Endothelial cell of umbilical vein (primary cell): ENCODE measurements around the gene MARCHF9. TPM values are rescaled to one million over a fixed set of nuclear protein-coding genes. Genes with fewer than 3 reads are reported as not detected.
A peak's percentile ranks its signal among the peaks of the same experiment; 100 is the strongest.

Experiments used
- BruUV-seq: library from RNA; stranded (reverse); fragments of 400-500 nt; replicated peaks from 2 replicates; lab custom pipeline; 2021; lab: Mats Ljungman, UMichigan
- CTCF ChIA-PET: fragments of 300-600, 350-600 bp; sonication (Branson Sonifier 250); formaldehyde crosslinking; loops from one replicate; lab custom pipeline; 2021; ENCODE audit warnings: antibody characterized with exemption, inconsistent platforms; lab: Charles Lee
- POLR2A ChIA-PET: fragments of 300-600, 350-600 bp; sonication (Branson Sonifier 250); formaldehyde crosslinking; loops from one replicate; lab custom pipeline; 2021; ENCODE audit warnings: antibody characterized with exemption, inconsistent platforms; lab: Charles Lee
- DNase-seq: peaks from one replicate; pipeline ENCODE4 v3.0.0-alpha.2; 2011; ENCODE audit warnings: low read depth, low spot score
- FAIRE-seq: peaks from 2 replicates; lab custom pipeline; 2011; peaks lifted over from hg19 to GRCh38; lab: Jason Lieb, UNC
- H2AFZ ChIP-seq: 2 replicates; pipeline ENCODE4 v1.6.0; 2012; ENCODE audit warnings: low read depth, low read length, control low read depth, inconsistent platforms
- H3K27ac ChIP-seq: 2 replicates; pipeline ENCODE4 v1.5.1; 2011; ENCODE audit warnings: low read depth, mild to moderate bottlenecking, control low read depth, low read length, moderate library complexity; ENCODE audit not compliant: insufficient read depth
- H3K27me3 ChIP-seq, 2 experiments: 2 replicates each; pipeline versions ENCODE4 v1.6.0 to v1.6.1; 2011; ENCODE audit warnings: low read length in 2 of 2, mixed read lengths in 1 of 2; ENCODE audit not compliant: control insufficient read depth in 2 of 2, insufficient read depth in 2 of 2
- H3K36me3 ChIP-seq, 2 experiments: 2 replicates in 1 of 2; 3 replicates in 1 of 2; pipeline ENCODE4 v1.5.1; 2011; ENCODE audit warnings: low read length in 2 of 2, mild to moderate bottlenecking in 1 of 2, moderate library complexity in 1 of 2; ENCODE audit not compliant: control insufficient read depth in 2 of 2, insufficient read depth in 2 of 2; ENCODE audit errors: extremely low read depth in 1 of 2
- H3K4me1 ChIP-seq: 3 replicates; pipeline ENCODE4 v1.5.1; 2011; ENCODE audit warnings: mild to moderate bottlenecking, low read length; ENCODE audit not compliant: control insufficient read depth, insufficient read depth; ENCODE audit errors: extremely low read depth
- H3K4me2 ChIP-seq: 2 replicates; pipeline ENCODE4 v1.6.1; 2011; ENCODE audit warnings: low read length, control low read depth, mixed read lengths; ENCODE audit not compliant: insufficient read depth
- H3K4me3 ChIP-seq, 3 experiments: fragments of 200-600 bp in 1 of 3; sonication (generic), shearing (Covaris generic) in 1 of 3; replicated peaks in 1 of 3; 2 replicates each; pipeline ENCODE4 v1.5.1; 2011 to 2016; ENCODE audit warnings: control low read depth in 3 of 3, low read length in 3 of 3, mild to moderate bottlenecking in 2 of 3, inconsistent platforms in 1 of 3, low read depth in 1 of 3, moderate library complexity in 1 of 3; ENCODE audit not compliant: insufficient read depth in 1 of 3
- H3K79me2 ChIP-seq: 2 replicates; pipeline ENCODE4 v1.6.0; 2012; ENCODE audit warnings: low read length, inconsistent platforms; ENCODE audit not compliant: control insufficient read depth, insufficient read depth
- H3K9ac ChIP-seq: replicated peaks from 2 replicates; pipeline ENCODE3; 2011; ENCODE audit warnings: low read length, control low read depth; ENCODE audit not compliant: insufficient read depth; ENCODE audit errors: extremely low read depth
- H3K9me1 ChIP-seq: replicated peaks from 3 replicates; pipeline ENCODE4 v1.6.0; 2011; ENCODE audit warnings: mild to moderate bottlenecking, low read length; ENCODE audit not compliant: control insufficient read depth, insufficient read depth; ENCODE audit errors: extremely low read depth
- H3K9me3 ChIP-seq: replicated peaks from 2 replicates; pipeline ENCODE4 v1.5.1; 2012; ENCODE audit warnings: low read length, inconsistent platforms; ENCODE audit not compliant: control insufficient read depth, insufficient read depth
- H4K20me1 ChIP-seq: replicated peaks from 2 replicates; pipeline ENCODE3; 2011; ENCODE audit warnings: mild to moderate bottlenecking, low read length; ENCODE audit not compliant: control insufficient read depth, insufficient read depth; ENCODE audit errors: extremely low read depth
- CTCF ChIP-seq, 2 donors: IDR thresholded peaks; 1 replicate in 1 of 2; 2 replicates in 1 of 2; pipeline ENCODE4 v1.5.1; 2011; ENCODE audit warnings: low read length in 2 of 2, mild to moderate bottlenecking in 2 of 2, moderate library complexity in 2 of 2, control low read depth in 1 of 2, inconsistent platforms in 1 of 2, low read depth in 1 of 2; ENCODE audit not compliant: insufficient read depth in 1 of 2; ENCODE audit errors: extremely low read depth in 1 of 2
- FOS ChIP-seq: IDR thresholded peaks from 2 replicates; pipeline ENCODE4 v1.6.1; 2011; ENCODE audit warnings: mild to moderate bottlenecking, low read length, moderate library complexity, borderline replicate concordance; ENCODE audit not compliant: insufficient read depth
- JUN ChIP-seq: IDR thresholded peaks from 2 replicates; pipeline ENCODE4 v1.6.1; 2011; ENCODE audit warnings: borderline replicate concordance, low read depth; ENCODE audit not compliant: insufficient read length, insufficient read depth
- MYC ChIP-seq: IDR thresholded peaks from one replicate; pipeline ENCODE4 v1.6.1; 2011; ENCODE audit warnings: mild to moderate bottlenecking, low read depth, low read length
- POLR2AphosphoS5 ChIP-seq: IDR thresholded peaks from 2 replicates; pipeline ENCODE4 v1.6.1; 2012; ENCODE audit warnings: low read depth, mild to moderate bottlenecking, control low read depth, low read length, moderate library complexity; ENCODE audit not compliant: insufficient read depth
- dilution Hi-C: fragments of 300-500 bp; cut with MboI; formaldehyde crosslinking; loops from one replicate; pipeline ENCODE4 v1.15.0; 2019; ENCODE audit warnings: low sequenced_read_pairs; ENCODE audit not compliant: extremely low pct_ligation_motif_present
- intact Hi-C: fragments of 100-400 bp; cut with micrococcal nuclease; formaldehyde crosslinking; loops from one replicate; pipeline ENCODE4 v1.10.0; 2022
- polyA plus RNA-seq, 4 experiments: library from polyadenylated mRNA; depleted of rRNA in 3 of 4; stranded (reverse) in 3 of 4; unstranded in 1 of 4; fragments of >200 nt; gene quantifications; 2 replicates each; pipeline versions ENCODE4 v1.2.1 to v1.2.3, GENCODE V29; 2011 to 2012; ENCODE audit warnings: missing spikeins in 1 of 4
- total RNA-seq: library from RNA; stranded (reverse); gene quantifications from 2 replicates; pipeline ENCODE4 v1.2.3, GENCODE V29; 2021

MARCHF9 gene
- total and polyA plus RNA-seq, 2 donors (not counting 3 experiments of a cell fraction or from before 2014, with no cell fraction given) = 4.6 to 4.8 TPM

GRCh38 chr12:57759360-57759980 is 4.6 kb downstream of the MARCHF9 start:
- TF ChIP-seq POLR2AphosphoS5 (no peak), FOS (no peak), JUN (no peak), MYC (no peak), CTCF (IDR thresholded peaks at IDR 0.05; ENCODE audit: extremely low read depth in 1 of 2, insufficient read depth in 1 of 2, low read depth in 1 of 2, low read length in 2 of 2) (peak in 1 of 2 donors; percentile 36)
- Histone ChIP-seq H3K27ac (no peak overlapping the region), H3K27me3 (peaks cover 29 to 30% of the 10 kb centered on the region in 2 experiments), H3K9me3 (no peaks in the 10 kb centered on the region), H3K4me3 (no peak overlapping the region), H3K9me1 (no peaks in the 10 kb centered on the region), H3K79me2 (no peaks in the 10 kb centered on the region), H3K9ac (no peak overlapping the region), H3K4me1 (peaks cover 4% of the 10 kb centered on the region), H3K4me2 (no peak overlapping the region), H4K20me1 (no peaks in the 10 kb centered on the region), H2AFZ (no peak overlapping the region), H3K36me3 (no peaks in the 10 kb centered on the region)
- POLR2A ChIA-PET = no interaction called here
- FAIRE-seq (peak; percentile 31), DNase-seq (no peak)
- intact Hi-C loops = no loop called here
- no TSS peak for BruUV-seq
- CTCF ChIA-PET = interaction anchor here (0.6 to 2.8 kb wide), 9 partner anchors 9 to 195 kb away, joined by 3 to 12 read pairs (median 3); partner anchors contain the start of genes EEF1AKMT3, METTL1, TSFM and TSPAN31
- dilution Hi-C loops = no loop called here
